HepG2 (cell line): ENCODE results near the gene STK17A. TPM values are rescaled to one million over a fixed set of nuclear protein-coding genes. Genes with fewer than 3 reads are reported as not detected.

Source experiments
- CBX5 ChIP-seq: sonication (generic); formaldehyde crosslinking; IDR thresholded peaks from 2 replicates; pipeline ENCODE4 v1.4.0; 2020; ENCODE audit warnings: missing genetic modification reagents, borderline replicate concordance
- EP300 ChIP-seq, 3 experiments: sonication (generic) in 1 of 3; formaldehyde crosslinking in 1 of 3; IDR thresholded peaks; 2 replicates each; pipeline versions ENCODE4 v1.5.1 to v1.6.1; 2011 to 2020; ENCODE audit warnings: low read depth in 2 of 3, low read length in 2 of 3, borderline replicate concordance in 1 of 3, improper control_type of control experiment in 1 of 3, mild to moderate bottlenecking in 1 of 3, missing genetic modification reagents in 1 of 3, moderate library complexity in 1 of 3
- IKZF4 ChIP-seq: sonication (generic); formaldehyde crosslinking; IDR thresholded peaks from 2 replicates; pipeline ENCODE4 v1.5.1; 2020; ENCODE audit warnings: borderline replicate concordance, mild to moderate bottlenecking, low read depth, missing genetic modification reagents; ENCODE audit errors: not compliant biosample characterization
- ZFY ChIP-seq: sonication (generic); formaldehyde crosslinking; IDR thresholded peaks from 2 replicates; pipeline ENCODE4 v1.4.0; 2020; ENCODE audit warnings: missing genetic modification reagents
- ZNF30 ChIP-seq: sonication (generic); formaldehyde crosslinking; IDR thresholded peaks from 2 replicates; pipeline ENCODE4 v1.5.0; 2020; ENCODE audit warnings: mild to moderate bottlenecking, missing genetic modification reagents
- ZNF619 ChIP-seq: sonication (generic); formaldehyde crosslinking; IDR thresholded peaks from 2 replicates; pipeline ENCODE4 v1.4.0; 2020; ENCODE audit warnings: mild to moderate bottlenecking, missing genetic modification reagents
- ZNF747 ChIP-seq: sonication (generic); formaldehyde crosslinking; IDR thresholded peaks from 2 replicates; pipeline ENCODE4 v1.8.1; 2023; ENCODE audit warnings: missing genetic modification reagents, mild to moderate bottlenecking, borderline replicate concordance
- ZNF878 ChIP-seq: sonication (generic); formaldehyde crosslinking; IDR thresholded peaks from 2 replicates; pipeline ENCODE4 v1.8.1; 2023; ENCODE audit warnings: mild to moderate bottlenecking, missing genetic modification reagents, moderate library complexity
- polyA plus RNA-seq, 8 experiments: library from polyadenylated mRNA; depleted of rRNA in 3 of 8; stranded (reverse) in 7 of 8; unstranded in 1 of 8; fragments of >200 nt; fragmentation: Illumina TruSeq in 4 of 8; extraction: Trizol in 4 of 8; gene quantifications; 2 replicates each; pipeline versions ENCODE4 v1.2.1 to v1.2.3, GENCODE V29; 2011 to 2016; ENCODE audit warnings: low read depth in 4 of 8, missing spikeins in 1 of 8, mixed read lengths in 1 of 8; ENCODE audit not compliant: insufficient read depth in 1 of 8
- total RNA-seq, 5 experiments: library from RNA; depleted of rRNA; stranded (reverse); fragments of >200 nt; fragmentation: Illumina TruSeq; extraction: Trizol; gene quantifications; 2 replicates each; pipeline ENCODE4 v1.2.3, GENCODE V29; 2016; ENCODE audit warnings: low read depth in 1 of 5
- TF ChIP-seq, protein P1 (sequence below): sonication (generic); formaldehyde crosslinking; IDR thresholded peaks from 2 replicates; pipeline ENCODE4 v1.4.0; 2020; ENCODE audit warnings: missing genetic modification reagents
- TF ChIP-seq, protein P2 (sequence below): sonication (generic); formaldehyde crosslinking; IDR thresholded peaks from 2 replicates; pipeline ENCODE4 v1.4.0; 2020; ENCODE audit warnings: mild to moderate bottlenecking, low read depth, missing genetic modification reagents
- TF ChIP-seq, protein P3 (sequence below): IDR thresholded peaks from 2 replicates; pipeline ENCODE4 v1.6.1; 2016; ENCODE audit warnings: missing compliant biosample characterization, missing genetic modification reagents, borderline replicate concordance
- TF ChIP-seq, protein P4 (sequence below): sonication (generic); formaldehyde crosslinking; IDR thresholded peaks from one replicate; pipeline ENCODE4 v1.5.1; 2020; ENCODE audit warnings: mild to moderate bottlenecking, missing genetic modification reagents; ENCODE audit errors: not compliant biosample characterization

The STK17A gene
- total and polyA plus RNA-seq, 2 of the 13 experiments (the other 11 are each of a cell fraction or from before 2014, with no cell fraction given): 18.6 to 24.3 TPM

DNA sequence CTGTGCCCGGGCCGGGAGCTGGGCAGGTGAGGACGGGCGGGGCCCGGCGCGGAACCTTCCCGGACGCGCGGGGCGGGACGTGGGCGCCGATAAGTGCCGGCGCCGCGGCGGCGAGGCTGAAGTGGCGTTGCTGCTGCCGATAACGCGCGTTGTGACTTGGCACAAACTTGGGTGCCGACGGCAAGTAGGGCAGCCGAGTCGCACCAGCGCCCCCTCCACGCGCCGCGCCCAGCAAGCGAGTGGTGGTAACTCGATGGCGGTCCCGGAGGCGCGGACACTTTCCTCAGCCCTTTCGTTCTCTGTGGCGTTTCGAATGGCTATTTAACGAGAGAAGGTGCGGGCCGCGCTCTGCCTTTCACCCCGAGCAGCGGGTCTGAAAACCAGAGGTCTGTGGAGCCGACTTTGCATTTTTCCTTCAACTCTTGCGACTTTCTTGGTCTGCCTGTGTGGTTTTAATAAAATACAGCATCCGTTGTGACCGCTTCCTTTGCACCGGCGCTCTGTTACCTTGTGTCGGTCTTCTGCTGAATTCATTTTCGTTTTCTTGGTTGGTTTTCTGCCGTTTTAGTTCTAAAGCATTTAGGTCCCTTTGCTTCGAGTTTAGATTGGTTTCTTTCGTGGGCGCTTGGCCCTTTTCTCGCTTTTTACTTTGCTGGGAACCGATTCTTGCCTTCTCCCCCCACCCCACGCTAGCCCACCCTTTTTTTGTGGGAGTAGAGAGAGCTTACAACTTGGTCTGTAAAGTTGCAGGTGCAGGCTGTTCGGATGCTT lies 701 bp downstream of the STK17A start (continued):
- TF ChIP-seq, protein P1, sequence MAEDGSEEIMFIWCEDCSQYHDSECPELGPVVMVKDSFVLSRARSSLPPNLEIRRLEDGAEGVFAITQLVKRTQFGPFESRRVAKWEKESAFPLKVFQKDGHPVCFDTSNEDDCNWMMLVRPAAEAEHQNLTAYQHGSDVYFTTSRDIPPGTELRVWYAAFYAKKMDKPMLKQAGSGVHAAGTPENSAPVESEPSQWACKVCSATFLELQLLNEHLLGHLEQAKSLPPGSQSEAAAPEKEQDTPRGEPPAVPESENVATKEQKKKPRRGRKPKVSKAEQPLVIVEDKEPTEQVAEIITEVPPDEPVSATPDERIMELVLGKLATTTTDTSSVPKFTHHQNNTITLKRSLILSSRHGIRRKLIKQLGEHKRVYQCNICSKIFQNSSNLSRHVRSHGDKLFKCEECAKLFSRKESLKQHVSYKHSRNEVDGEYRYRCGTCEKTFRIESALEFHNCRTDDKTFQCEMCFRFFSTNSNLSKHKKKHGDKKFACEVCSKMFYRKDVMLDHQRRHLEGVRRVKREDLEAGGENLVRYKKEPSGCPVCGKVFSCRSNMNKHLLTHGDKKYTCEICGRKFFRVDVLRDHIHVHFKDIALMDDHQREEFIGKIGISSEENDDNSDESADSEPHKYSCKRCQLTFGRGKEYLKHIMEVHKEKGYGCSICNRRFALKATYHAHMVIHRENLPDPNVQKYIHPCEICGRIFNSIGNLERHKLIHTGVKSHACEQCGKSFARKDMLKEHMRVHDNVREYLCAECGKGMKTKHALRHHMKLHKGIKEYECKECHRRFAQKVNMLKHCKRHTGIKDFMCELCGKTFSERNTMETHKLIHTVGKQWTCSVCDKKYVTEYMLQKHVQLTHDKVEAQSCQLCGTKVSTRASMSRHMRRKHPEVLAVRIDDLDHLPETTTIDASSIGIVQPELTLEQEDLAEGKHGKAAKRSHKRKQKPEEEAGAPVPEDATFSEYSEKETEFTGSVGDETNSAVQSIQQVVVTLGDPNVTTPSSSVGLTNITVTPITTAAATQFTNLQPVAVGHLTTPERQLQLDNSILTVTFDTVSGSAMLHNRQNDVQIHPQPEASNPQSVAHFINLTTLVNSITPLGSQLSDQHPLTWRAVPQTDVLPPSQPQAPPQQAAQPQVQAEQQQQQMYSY (CRISPR knock-in tag): no peak
- no peak for TF ChIP-seq IKZF4 (CRISPR knock-in tag)
- TF ChIP-seq CBX5: no peak
- TF ChIP-seq, protein P2, sequence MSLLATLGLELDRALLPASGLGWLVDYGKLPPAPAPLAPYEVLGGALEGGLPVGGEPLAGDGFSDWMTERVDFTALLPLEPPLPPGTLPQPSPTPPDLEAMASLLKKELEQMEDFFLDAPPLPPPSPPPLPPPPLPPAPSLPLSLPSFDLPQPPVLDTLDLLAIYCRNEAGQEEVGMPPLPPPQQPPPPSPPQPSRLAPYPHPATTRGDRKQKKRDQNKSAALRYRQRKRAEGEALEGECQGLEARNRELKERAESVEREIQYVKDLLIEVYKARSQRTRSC (CRISPR knock-in tag): no peak
- TF ChIP-seq, protein P3, sequence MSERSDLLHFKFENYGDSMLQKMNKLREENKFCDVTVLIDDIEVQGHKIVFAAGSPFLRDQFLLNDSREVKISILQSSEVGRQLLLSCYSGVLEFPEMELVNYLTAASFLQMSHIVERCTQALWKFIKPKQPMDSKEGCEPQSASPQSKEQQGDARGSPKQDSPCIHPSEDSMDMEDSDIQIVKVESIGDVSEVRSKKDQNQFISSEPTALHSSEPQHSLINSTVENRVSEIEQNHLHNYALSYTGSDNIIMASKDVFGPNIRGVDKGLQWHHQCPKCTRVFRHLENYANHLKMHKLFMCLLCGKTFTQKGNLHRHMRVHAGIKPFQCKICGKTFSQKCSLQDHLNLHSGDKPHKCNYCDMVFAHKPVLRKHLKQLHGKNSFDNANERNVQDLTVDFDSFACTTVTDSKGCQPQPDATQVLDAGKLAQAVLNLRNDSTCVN (CRISPR knock-in tag): no peak
- no peak for TF ChIP-seq ZNF878 (CRISPR knock-in tag)
- TF ChIP-seq ZNF747 (CRISPR knock-in tag): no peak
- TF ChIP-seq ZFY: peak; percentile 70
- no peak for TF ChIP-seq ZNF619 (CRISPR knock-in tag)
- TF ChIP-seq ZNF30 (CRISPR knock-in tag): no peak
- no peak for TF ChIP-seq EP300 (IDR thresholded peaks at IDR 0.05; ENCODE audit: low read depth in 2 of 2, low read length in 2 of 2)
- TF ChIP-seq EP300 (CRISPR knock-in tag; IDR thresholded peaks at IDR 0.05; ENCODE audit: borderline replicate concordance): no peak
- TF ChIP-seq, protein P4, sequence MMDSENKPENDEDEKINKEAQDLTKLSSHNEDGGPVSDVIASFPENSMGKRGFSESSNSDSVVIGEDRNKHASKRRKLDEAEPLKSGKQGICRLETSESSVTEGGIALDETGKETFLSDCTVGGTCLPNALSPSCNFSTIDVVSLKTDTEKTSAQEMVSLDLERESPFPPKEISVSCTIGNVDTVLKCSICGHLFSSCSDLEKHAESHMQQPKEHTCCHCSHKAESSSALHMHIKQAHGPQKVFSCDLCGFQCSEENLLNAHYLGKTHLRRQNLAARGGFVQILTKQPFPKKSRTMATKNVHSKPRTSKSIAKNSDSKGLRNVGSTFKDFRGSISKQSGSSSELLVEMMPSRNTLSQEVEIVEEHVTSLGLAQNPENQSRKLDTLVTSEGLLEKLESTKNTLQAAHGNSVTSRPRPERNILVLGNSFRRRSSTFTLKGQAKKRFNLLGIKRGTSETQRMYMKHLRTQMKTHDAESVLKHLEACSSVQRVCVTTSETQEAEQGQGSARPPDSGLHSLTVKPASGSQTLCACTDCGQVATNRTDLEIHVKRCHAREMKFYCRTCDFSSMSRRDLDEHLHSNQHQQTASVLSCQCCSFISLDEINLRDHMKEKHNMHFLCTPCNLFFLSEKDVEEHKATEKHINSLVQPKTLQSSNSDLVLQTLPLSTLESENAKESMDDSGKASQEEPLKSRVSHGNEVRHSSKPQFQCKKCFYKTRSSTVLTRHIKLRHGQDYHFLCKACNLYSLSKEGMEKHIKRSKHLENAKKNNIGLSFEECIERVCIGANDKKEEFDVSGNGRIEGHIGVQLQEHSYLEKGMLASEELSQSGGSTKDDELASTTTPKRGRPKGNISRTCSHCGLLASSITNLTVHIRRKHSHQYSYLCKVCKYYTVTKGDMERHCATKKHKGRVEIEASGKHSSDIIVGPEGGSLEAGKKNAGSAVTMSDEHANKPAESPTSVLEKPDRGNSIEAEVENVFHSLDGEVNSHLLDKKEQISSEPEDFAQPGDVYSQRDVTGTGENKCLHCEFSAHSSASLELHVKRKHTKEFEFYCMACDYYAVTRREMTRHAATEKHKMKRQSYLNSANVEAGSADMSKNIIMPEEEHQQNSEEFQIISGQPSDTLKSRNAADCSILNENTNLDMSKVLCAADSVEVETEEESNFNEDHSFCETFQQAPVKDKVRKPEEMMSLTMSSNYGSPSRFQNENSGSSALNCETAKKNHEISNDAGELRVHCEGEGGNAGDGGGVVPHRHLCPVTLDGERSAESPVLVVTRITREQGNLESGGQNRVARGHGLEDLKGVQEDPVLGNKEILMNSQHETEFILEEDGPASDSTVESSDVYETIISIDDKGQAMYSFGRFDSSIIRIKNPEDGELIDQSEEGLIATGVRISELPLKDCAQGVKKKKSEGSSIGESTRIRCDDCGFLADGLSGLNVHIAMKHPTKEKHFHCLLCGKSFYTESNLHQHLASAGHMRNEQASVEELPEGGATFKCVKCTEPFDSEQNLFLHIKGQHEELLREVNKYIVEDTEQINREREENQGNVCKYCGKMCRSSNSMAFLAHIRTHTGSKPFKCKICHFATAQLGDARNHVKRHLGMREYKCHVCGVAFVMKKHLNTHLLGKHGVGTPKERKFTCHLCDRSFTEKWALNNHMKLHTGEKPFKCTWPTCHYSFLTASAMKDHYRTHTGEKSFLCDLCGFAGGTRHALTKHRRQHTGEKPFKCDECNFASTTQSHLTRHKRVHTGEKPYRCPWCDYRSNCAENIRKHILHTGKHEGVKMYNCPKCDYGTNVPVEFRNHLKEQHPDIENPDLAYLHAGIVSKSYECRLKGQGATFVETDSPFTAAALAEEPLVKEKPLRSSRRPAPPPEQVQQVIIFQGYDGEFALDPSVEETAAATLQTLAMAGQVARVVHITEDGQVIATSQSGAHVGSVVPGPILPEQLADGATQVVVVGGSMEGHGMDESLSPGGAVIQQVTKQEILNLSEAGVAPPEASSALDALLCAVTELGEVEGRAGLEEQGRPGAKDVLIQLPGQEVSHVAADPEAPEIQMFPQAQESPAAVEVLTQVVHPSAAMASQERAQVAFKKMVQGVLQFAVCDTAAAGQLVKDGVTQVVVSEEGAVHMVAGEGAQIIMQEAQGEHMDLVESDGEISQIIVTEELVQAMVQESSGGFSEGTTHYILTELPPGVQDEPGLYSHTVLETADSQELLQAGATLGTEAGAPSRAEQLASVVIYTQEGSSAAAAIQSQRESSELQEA: no peak
